HG03432 (cell line): ENCODE data around the gene MKNK2.

Experiments used
- ATAC-seq: cut with Tn5 transposase; IDR thresholded peaks from one replicate; pipeline ENCODE4 v1.9.1; 2021; ENCODE audit warnings: mild to moderate bottlenecking, moderate library complexity; ENCODE audit not compliant: unreplicated experiment

MKNK2 gene

DNA sequence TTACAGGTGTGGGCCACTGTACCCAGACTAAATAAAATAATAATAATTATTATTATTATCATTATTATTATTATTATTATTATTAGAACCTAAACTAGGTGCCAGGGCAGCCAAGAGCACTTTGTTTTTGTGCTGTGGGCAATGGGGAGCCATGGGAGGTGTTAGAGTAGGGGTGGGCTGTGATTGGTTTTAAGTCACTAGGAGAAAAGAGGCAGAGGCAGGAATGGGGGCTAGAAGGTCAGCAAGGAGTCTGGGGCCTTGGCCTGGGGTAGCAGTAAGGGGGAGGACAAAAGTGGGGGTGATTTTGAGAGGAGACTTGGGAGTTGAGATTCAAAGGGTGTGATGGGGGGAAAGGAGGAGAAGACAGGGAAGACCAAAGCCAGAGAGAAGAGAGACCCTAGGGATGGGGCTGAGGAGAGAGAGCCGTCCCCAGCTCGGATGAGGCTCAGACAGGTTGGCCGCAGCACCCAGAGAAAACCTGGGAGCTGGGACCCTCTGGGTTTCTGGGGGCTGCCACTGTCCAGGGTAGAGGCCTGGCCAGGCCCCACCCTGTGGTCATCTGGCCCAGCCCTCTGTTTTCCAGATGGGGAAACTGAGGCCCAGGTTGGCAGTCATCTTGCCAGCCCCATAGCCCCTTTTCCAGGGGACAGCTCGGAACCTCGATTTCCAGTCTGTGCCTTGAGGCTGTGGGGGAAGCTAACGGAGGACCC is 17.8 kb downstream of the MKNK2 start:
- no peak for ATAC-seq

DNA sequence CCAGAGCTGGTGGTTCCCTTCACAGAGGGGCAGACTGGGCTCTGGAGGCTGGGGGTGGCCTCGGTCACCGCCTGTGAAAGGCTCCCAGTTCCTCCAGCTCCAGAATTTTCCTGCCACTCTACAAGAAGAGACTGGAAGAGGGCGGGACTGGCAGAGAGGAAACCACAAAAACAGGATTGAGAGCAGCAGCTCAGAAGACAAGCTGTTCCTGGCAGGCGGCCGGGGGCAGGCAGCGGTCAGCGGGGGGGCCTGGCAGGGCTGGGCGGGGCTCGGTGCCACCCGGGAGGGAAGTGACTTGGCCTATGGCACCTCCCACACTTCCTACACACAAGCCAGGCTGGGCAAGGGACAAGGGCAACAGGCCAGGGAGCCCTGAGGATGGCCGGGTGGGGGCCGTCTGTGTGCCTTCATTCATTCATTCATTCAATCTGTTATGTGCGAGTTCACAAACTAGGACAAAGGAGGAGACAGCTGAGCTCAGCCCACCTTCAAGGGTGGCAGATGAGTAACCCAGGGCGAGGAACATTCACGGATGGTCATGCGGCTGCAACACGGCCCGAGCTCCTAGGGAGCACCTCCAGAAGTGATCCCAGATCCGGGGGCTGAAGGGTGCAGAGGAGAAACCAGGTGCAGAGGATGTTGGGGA is 18.6 kb downstream of the MKNK2 start:
- ATAC-seq: no peak

DNA sequence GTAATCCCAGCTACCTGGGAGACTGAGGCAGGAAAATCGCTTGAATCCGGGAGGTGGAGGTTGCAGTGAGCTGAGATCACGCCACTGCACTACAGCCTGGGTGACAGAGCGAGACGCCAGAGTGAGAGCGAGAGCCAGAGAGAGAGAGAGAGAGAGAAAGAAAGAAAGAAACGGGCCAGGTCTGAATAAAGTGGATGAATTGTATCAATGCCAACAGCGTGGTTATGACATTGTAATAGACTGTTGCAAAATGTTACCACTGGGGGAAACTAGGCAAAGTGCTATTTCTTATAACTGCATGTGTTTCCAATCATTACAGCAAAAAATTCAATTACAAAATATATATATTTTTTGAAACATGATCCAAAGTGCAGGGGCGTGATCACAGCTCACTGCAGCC is 23.7 kb downstream of the MKNK2 start:
- no peak for ATAC-seq

DNA sequence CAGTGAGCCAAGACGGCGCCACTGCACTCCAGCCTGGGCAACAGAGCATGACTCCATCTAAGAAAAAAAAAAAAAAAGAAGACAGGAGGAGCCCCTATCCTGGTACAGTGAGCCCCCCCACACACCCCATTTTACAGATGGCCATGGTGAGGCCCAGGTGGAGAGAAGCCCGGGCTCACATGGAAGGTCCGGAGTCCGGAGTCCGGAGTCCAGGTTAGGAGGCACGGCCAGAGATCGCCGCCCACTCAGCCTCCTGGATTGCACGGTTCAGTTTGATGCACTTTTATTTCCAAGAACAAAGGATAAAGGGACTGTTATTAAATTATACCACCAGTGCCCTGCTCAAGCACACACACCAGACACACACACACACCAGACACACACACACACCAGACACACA is 24.3 kb downstream of the MKNK2 start:
- ATAC-seq: no peak

DNA sequence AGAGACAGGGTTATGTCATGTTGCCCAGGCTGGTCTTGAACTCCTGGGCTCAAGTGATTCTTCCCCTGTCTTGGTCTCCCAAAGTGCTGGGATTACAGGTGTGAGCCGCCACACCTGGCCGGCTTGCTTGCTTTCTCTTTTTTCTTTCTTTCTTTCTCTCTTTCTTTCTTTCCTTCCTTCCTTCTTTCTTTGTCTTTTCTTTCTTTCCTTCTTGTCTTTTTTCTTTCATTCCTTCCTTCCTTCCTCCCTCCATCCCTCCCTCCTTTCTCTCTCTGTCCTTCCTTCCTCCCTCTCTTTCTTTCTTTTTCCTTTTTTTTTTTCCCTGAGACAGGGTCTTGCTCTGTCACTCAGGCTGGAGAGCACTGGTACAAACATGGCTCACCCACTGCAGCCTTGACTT is 28.8 kb downstream of the MKNK2 start:
- ATAC-seq: no peak

DNA sequence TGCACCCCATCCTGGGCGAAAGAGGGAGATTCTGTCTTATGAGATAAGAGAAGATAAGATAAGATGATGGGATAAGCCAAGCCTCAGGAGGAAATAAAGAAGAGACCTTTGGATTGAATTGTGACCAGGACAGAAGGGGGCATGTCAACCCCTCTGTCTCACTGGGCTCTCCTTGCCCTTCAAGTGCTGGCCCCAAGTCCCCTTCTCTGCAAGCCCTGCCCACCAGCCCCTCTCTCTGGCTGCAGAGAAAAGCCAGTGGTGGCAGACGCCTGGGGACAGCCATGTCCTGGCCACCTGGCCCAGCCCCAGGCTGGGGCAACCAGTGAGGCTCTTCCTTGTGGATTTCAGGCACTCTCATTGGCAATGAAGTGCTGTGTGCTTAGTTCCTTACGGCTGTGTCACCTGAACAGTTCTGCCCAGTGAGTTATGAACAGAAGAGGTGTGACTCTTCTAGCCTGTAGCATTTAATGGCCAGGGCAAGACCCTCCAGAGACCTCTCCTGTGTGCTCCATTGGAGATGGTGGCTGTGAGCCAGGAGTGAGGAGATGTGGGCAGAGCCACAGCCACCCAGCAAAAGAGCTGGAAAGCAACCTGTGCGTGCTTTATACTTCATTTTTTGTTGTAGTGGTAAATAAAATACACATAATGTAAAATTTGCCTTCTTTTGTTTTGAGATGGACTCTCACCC is 29.4 kb downstream of the MKNK2 start:
- ATAC-seq: no peak

DNA sequence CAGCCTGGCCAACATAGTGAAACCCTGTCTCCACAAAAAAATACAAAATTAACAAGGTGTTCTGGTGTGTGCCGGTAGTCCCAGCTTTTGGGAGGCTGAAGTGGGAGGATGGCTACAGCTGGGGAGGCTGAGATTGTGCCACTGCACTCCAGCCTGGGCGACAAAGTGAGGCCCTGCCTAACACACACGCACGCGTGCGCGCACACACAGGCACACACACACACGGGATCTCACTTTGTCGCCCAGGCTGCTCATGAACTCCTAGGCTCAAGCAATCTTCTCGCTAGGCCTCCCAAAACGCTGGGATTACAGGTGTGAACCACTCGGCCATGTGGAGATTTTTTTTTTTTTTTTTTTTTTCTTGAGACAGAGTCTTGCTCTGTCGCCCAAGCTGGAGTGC is 32.3 kb downstream of the MKNK2 start:
- no peak for ATAC-seq

DNA sequence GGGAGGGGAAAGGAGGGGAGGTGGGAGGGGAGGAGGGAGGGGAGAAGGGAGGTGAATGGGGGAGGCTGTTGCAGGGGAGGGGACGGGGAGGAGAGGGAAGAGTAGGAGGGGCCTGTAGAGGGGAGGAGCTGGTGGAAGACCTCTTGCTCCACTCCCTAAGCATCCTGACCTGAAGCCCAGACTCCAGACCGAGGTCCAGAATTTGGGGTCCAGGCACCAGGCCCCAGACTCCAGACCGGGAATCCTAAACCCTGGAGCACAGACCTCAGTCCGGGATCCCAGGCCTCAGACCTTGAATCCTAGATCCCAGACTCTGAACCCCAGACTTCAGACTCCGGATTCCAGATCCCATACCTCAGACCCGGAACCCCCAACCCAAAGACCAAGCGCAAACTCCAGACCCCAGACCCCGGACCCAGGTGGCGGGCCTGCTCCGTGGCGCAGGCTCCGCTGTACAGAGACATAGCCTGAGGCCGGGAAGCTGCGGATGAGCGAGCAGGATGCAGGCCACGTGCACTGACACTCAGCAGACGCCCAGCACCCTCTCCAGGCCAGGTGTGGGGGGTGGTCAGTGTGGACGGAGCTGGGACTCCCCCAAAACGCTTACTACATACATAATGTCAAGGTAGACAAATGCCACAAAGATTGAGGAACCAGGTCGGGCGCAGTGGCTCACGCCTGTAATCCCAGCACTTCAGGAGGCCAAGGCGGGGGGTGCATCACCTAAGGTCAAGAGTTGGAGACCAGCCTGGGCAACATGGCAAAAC is 34.8 kb downstream of the MKNK2 start:
- no peak for ATAC-seq

DNA sequence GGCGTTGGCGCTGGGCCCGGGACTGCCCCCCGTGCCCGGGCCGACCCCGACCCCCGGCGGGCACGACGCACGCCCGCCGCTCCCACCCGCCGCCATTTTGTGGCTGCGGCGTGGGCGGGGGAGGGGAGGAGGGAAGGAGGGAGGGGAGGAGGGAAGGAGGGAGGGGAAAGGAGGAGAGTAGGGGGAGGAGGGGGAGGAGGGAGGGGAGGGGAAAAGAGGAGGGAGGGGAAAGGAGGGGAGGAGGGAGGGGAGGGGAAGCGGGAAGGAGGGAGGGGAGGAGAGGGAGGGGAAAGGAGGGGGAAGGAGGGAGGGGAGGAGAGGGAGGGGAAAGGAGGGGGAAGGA is 35.5 kb downstream of the MKNK2 start, which contains the start of gene BTBD2:
TSS of gene BTBD2 (minus strand) at position 107 of the 343 bp plus-strand sequence. CDS start at position 96, 11 bp downstream.
- ATAC-seq: no peak

DNA sequence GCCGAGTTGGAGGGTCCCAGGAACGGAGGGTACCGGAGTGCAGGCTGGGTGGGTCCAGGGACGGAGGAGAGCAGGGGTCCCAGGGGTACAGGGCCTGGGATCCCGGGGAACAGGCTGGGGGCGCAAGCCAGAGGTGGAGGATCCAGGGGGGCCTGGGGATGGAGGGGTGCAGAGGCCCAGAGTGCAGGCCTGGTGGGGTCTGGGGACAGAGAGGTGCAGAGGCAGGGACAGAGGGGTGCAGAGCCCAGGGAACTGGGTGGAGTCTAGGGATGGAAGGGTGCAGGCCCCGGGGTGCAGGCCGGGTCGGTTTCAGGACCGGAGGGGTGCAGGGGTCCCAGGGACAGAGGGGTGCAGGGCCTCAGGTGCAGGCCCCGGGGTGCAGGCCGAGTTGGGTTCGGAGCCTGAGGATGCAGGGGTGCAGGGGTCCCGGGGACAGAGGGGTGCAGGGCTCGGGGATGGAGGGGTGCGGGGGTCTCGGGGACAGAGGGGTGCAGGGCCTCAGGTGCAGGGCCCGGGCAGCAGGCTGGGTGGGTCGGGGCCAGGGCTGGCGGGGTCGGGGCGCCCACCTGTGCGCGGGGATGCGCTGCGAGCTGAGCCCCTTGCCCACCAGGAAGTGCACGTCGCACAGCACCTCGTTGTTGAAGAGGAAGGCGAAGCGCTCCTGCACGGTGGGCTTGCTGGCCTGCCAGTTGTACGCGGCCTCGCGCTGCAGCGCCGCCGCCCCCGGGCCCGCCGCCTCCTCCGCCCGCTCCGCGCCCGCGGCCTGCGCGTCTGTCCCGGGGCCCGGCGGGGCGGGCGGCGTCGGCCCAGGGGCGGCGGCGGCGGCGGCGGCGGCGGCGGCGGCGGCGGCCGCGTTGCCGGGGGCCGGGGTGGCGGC is 36.1 kb downstream of the MKNK2 start:
- ATAC-seq: no peak

DNA sequence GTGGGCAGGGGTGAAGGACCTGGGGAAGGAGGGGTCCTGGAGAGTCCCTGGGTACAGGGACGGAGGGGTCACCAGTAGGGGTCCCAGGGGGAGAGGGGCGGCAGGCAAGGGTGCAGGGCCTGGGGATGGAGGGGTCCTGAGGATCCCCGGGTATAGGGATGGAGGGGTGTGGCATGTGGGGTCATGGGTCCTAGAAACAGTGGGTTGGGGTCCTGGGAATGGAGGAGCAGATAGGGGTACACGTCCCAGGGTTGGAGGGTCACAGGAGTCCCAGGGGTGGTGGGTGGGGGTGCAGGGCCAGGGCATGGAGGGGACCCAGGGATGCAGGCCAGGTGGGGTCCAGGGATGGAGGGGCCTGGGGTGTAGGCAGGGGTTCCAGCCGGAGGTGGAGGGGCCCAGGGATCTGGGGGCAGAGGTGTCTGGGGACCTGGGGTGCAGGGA is 36.9 kb downstream of the MKNK2 start:
- ATAC-seq: no peak

DNA sequence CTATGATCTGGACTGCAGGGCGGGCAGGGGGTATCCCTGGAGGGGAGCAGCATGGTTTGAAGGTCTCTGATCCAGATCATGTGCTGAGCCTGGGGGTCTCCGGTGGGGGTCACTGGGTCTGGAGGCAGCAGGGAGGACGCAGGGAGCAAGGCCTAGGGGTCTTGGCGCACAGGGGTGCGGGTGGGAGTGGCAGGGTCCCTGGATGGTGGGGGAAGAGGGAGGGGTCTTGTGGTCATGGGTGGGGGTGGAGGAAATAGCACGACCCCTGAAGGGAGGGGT is 37.4 kb downstream of the MKNK2 start:
- no peak for ATAC-seq

DNA sequence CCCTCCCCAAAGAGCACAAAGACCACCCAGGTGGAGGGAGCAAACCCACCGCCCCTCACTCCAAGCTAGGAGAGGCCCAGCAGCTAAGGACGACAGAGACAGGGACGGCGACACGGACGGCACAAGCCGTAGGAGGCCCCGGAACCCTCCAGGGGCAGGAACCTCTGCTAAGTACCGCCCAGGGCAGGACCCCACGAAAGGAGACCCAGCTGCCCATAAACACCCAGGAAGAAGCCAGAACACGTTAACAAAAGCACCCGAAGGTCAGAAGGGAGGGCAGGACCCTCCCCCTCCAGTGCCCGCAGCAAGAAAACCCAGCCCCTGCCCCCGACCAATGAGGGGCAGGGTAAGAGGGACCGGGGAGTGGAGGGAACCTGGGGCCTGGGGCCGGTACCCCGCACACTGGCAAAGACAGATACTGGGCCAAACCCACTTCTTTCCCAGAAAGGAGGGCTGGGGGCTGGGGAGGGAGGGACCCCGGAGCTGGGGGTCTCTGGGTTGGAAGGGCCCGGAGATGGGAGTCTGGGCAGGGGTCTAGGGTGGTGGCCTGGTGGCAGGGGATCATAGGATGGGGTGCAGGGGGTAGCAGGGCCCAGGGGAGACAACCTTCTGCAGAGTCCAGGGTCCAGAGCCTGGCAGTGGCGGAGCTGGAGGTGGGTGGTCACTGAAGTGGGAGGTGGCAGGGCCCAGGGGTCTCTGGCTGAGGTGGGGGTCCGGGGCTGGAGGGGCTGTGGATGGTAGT is 37.9 kb downstream of the MKNK2 start:
- no peak for ATAC-seq

DNA sequence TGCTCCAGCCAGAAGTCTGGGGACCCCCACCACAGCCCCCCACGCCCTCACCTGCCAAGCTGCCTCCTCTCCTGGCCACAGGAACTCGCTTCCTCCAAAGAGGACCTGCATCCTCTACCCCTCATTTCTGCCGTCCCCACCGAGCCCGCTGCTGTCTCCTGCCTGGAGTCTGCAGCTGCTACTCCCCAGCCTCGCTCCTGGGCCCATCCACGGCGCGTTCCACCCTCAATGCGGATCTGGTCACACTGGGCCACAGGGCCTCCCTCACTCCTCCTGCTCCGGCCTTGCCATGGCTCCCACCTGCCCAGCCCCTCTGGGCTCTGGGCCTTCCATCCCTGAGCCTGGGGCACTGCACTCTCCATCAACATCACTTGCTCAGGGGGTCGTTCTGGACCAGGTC is 39.9 kb downstream of the MKNK2 start:
- ATAC-seq: no peak

DNA sequence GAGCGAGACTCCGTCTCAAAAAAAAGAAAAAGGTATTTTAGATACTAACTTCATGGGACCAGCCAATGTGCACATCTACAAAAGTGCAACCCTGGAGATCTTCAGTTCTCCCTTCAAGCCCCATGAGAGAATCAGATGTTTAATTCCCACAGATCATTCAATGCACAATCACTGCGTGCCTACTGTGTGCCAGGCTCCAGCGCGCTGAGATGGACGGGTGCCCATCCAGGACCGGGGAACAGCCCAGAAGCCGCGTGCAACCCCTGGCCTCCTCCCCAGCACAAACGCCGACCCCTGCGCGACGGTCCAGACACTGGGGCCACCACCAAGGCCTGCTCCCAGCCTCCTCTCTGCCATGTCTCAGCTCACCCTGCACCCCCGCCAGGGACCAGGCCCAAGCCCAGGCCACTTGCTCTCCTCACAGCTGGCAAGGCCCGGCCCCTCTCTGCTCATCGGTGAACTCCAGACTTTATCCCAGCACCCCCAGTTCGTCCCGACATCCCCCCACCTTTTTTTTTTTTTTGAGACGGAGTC is 40.8 kb downstream of the MKNK2 start:
- no peak for ATAC-seq

DNA sequence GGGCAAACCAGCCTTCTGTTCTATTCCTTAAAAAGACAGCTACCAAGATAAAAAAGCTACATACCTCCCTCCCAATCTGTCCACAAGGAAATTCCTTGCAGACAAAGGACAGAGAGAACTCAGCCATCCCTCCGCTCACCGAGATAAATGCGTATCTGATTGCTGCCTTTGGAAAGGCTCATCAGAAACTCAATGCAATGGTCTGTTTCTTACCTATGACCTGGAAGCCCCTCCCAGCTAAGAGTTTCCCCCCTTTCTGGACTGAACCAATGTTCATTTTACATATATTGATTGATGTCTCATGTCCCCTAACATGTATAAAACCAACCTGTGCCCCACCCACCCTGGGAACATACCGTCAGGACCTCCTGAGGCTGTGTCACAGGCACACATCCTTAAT is 47.2 kb downstream of the MKNK2 start:
- ATAC-seq: no peak

DNA sequence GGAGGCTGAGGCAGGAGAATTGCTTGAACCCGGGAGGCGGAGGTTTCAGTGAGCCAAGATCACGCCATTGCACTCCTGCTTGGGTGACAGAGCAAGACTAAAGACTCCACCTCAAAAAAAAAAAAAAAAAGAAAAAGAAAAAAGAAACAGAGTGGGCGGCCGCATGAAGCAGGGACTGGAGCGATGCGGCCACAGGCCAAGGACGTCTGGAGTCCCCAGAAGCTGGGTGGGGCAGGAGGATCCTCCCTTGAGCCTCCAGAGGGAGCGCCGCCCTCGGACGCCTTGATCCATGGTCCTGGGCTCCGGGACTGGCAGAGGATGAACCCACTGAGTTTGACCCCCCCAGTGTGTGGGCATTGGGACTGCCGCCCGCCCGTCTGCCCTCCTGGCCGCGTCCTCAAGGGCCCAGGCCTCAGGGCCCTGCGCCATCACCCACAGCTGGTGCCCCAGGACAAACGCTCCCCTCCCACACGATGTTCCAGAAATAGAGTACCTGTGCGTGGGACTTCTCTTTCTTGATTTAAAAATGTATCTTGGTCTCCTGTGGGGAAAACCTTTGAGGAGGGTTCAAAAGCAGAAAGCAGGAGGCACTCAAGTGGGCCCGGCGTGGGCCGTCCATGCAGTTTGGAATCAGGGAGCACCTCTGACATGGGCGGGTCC is 51.1 kb downstream of the MKNK2 start:
- ATAC-seq: no peak

DNA sequence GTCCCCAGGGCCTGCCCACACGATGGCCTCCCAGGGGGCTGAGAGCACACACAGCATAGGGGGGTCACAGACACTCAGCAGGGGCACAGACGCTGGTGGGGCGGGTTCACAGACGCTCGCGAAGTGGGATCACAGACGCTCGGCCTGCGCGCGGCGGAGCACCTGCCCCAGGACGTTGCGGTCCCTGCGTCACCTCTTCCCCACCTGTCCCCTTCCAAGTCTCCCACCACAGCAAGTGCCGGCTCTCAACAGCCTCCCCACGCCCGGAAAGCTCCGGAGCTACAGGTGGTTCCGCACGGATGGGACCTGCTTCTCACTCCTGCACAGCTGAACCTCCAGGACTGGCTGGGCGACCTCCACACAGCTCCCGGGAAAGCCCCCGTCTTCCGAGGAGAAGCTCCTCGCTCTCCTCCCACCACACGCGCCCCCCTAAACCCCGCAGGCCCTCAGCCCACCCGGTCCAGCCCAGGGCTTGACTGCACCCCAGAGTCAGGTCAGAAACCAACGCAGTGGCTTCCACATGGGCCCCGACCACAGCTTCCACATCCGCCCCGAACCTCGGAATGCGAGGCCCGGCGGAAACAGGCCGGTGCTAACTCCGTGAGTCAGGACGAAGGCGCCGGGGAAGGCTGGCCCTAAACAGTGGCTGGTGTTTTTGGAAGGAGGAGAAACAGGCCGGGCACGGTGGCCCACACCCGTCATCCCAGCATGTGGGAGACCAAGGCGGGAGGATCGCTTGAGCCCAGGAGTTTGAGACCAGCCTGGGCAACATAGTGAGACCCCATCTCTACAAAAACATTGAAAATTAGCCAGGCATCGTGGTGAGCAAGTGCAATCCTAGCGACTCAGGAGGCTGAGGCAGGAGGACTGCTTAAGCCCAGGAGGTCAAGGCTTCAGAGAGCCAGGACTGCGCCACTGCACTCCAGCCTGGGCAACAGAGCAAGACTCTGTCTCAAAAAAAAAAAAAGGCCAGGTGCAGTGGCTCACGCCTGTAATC is 52.0 kb downstream of the MKNK2 start:
- no peak for ATAC-seq
